ENCODE measurements around the gene CHP2.

The CHP2 gene

GRCh38 chr16:23788685-23789084, 33.9 kb downstream of the CHP2 start:
- no peak for TF ChIP-seq CTCF (IDR thresholded peaks at IDR 0.05; ENCODE audit: extremely low read depth, missing control alignments)
- DNase-seq (ENCODE audit: low spot score): no peak

DNA sequence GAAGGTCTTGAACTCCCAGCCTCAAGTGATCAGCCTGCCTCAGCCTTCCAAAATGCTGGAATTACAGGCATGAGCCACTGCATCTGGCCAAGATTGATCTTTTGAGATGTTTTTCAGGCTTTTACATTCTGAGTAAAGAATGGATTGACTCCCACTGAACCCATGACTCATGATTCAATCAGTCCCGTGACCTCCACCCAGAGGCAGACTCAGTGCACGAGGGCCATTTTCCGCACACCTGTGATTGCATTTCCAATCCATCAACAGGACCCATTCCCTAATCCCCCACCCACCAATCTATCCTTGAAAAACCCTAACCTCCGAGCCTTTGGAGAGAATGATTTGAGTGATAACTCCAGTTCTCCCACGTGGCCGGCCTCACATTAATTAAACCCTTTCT, 40.6 kb downstream of the CHP2 start:
- DNase-seq (ENCODE audit: low spot score): no peak
- TF ChIP-seq CTCF (IDR thresholded peaks at IDR 0.05; ENCODE audit: extremely low read depth, missing control alignments): no peak

DNA sequence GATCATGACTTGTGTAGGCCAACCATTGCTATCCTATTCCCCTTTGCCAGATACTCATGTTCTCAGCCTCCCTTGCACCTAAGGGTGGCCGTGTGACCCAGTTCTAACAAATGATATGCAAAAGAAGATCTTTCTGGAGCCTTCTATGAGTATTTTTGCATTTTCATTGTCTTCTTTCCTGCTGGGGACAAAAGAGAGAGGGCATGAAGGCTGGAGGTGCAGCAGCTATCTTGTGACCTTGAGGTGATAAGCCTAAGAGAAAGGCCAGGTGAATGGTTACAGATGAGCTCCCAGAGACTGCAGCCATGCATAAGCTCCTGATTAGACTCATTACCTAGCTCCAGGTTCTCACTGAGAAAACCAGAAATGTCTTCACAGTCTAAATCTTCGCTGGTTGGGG, 42.1 kb downstream of the CHP2 start:
- DNase-seq (ENCODE audit: low spot score): no peak
- TF ChIP-seq CTCF (IDR thresholded peaks at IDR 0.05; ENCODE audit: extremely low read depth, missing control alignments): no peak

GRCh38 chr16:23801378-23801777, 46.6 kb downstream of the CHP2 start:
- TF ChIP-seq CTCF (IDR thresholded peaks at IDR 0.05; ENCODE audit: extremely low read depth, missing control alignments): peak; percentile 79

GRCh38 chr16:23802776-23803175, 48.0 kb downstream of the CHP2 start:
- no peak for TF ChIP-seq CTCF (IDR thresholded peaks at IDR 0.05; ENCODE audit: extremely low read depth, missing control alignments)
- DNase-seq (ENCODE audit: low spot score): no peak

More at GRCh38 chr16:23801378-23801777, 46.6 kb downstream of the CHP2 start:
- peak; percentile 65 for DNase-seq (ENCODE audit: low spot score)

DNA sequence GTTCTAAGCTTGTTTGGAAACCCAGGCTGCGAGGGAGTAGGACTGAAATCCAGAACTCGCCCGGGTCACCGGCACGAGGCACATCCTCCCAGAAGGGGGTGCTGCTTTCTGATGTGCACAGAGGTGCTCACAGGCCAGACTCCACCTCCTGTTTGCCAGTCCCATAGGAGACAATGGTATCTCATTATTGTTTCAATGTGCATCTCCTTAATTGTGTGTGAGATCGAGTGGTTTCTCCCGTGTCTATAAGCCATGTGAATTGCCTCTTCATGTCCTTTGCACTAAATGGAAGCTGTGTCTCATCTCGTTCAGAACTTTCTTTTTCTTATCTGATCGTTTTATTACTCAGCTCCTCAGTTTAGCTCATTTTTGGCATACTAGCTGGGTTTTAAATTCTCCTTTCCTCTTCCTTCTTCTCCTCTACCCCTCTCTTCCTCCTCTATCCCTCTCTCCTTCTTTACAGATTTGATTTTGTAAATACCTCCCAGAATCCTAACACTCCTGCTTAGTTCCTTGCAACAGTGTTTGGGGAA, 48.8 kb downstream of the CHP2 start:
- DNase-seq (ENCODE audit: low spot score): peak; percentile 80
- peak; percentile 83 for TF ChIP-seq CTCF (IDR thresholded peaks at IDR 0.05; ENCODE audit: extremely low read depth, missing control alignments)

DNA sequence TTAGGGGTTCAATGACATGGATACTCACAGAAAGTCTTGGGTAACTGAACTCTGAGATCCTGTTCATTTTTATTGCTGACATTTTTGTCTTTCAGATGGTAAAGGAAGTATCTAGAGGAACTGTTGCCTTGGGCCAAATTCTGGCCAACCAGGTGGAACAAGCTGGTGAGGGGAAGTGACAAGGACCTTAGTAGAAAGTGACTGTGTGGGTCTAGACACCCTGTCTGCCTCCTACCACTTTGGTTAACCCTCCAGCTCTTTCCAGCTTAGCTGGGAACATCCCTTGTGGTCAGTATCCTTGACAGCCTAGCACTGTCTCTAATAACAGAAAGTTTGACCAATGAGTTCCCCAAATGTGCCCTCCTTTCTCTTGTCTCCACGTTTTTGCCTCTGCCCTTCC, 52.2 kb downstream of the CHP2 start:
- no peak for DNase-seq (ENCODE audit: low spot score)
- TF ChIP-seq CTCF (IDR thresholded peaks at IDR 0.05; ENCODE audit: extremely low read depth, missing control alignments): no peak

Data from GM20000 (cell line).